ENCODE measurements around the gene EPB41L3.

- TF ChIP-seq CTCF (IDR thresholded peaks at IDR 0.05; ENCODE audit: low read depth, low read length) (no peak), EZH2phosphoT487 (IDR thresholded peaks at IDR 0.05; ENCODE audit: low read depth) (no peak)
Measured at GRCh38 chr18:5476961-5477800, 66.6 kb downstream of the EPB41L3 start.

Measured in OCI-LY3 (cell line).